ENCODE data around the gene TRABD2A.

Gene TRABD2A

DNA sequence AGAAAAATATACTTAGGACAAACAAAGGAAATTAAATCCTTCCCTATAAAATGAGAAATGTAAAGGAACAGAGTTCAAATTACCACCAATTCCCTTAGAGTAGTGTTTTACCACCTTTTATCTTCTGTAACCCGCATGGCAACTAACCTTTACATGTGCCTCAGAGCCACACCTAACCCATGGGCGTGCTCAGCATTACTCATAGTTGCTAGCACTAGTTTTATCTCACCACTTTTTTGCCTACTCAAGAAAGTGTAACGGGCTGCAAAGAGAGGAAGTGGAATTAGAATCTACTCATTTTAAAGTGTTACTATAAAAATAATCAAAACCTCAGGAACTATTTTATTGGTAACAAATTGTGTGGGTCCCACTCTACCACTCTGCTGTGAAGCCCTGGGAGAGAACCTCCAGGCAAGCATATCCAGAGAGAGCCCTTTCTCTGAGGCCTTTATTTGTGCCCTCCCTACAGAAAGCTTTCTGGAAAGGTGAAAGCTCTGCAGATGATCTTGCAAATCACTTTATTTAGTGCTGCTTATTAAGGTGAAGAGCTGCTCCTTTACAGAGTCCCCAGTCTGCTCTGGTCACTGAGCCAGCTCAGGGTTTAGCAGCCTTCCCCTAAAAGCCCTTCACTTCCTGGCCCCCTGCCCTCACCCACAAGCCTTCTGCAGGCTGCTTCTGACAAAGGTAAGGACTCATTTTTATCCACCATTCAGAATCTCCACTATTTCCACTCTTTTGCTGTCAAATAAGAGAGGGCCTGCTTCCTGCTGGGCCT, 98.8 kb downstream of the TRABD2A start:
- no peaks in the 10 kb centered on the region for H3K27me3 ChIP-seq (ENCODE audit: control insufficient read depth in 1 of 2, insufficient read depth in 1 of 2, low read length in 2 of 2)
- H4K91ac ChIP-seq (ENCODE audit: low read length) = peak overlapping the region; percentile 10
- no peak overlapping the region for H3K4ac ChIP-seq (ENCODE audit: low read depth in 1 of 2, low read length in 2 of 2)
- H2AFZ ChIP-seq (ENCODE audit: low read depth, low read length) = no peak overlapping the region
- no peak overlapping the region for H3K18ac ChIP-seq (ENCODE audit: low read depth in 1 of 2, low read length in 2 of 2)
- H3K4me3 ChIP-seq (ENCODE audit: insufficient read depth in 1 of 2, low read depth in 1 of 2, low read length in 2 of 2) = no peak overlapping the region
- H3K4me1 ChIP-seq (ENCODE audit: control insufficient read depth, insufficient read depth, low read depth, low read length) = no peaks in the 10 kb centered on the region
- no peak overlapping the region for H3K4me2 ChIP-seq (ENCODE audit: low read length, poor library complexity, severe bottlenecking)
- no peak overlapping the region for H2BK15ac ChIP-seq (ENCODE audit: low read depth, poor library complexity, severe bottlenecking)
- H2BK5ac ChIP-seq (ENCODE audit: low read depth, low read length, poor library complexity, severe bottlenecking) = no peak overlapping the region
- H4K8ac ChIP-seq (ENCODE audit: low read length) = no peak overlapping the region
- no peaks in the 10 kb centered on the region for H3K36me3 ChIP-seq (ENCODE audit: control insufficient read depth in 1 of 2, insufficient read depth in 2 of 2, low read depth in 1 of 2, low read length in 2 of 2)
- no peak overlapping the region for H2AK5ac ChIP-seq (ENCODE audit: low read length, severe bottlenecking)
- WGBS = 63% methylated on average over 2 of the region's 3 CpGs
- no peak overlapping the region for H3K9ac ChIP-seq (ENCODE audit: low read length)
- H3K79me1 ChIP-seq (replicated peaks; ENCODE audit: low read length, poor library complexity, severe bottlenecking) = no peaks in the 10 kb centered on the region
- H3K14ac ChIP-seq (ENCODE audit: low read length in 2 of 2) = no peak overlapping the region
- no peaks in the 10 kb centered on the region for H3K9me3 ChIP-seq (ENCODE audit: control insufficient read depth, low read length)
- DNase-seq = no peak
- no peak overlapping the region for H3K23ac ChIP-seq (ENCODE audit: low read length in 2 of 2)
- H3K27ac ChIP-seq (ENCODE audit: low read length, poor library complexity, severe bottlenecking) = no peak overlapping the region
- no peak overlapping the region for H2BK120ac ChIP-seq (ENCODE audit: low read depth, low read length)
- no peak overlapping the region for H2BK12ac ChIP-seq (ENCODE audit: low read length in 2 of 2)

DNA sequence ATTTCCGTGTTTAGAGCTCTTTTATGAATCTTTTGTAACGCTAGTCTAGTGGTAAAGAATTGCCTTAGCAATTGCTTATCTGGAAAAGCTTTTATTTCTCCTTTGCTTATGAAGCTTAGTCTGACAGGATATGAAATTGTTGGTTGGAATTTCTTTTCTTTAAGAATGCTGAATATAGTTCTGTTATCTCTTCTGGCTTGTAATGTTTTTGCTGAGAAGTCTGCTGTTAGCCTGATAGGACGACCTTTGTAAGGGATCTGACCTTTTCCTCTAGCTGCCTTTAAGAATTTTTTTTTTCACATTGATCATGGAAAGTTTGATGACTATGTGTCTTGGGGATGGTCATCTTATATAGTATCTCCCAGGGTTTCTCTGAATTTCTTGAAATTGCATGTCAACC, 101.1 kb downstream of the TRABD2A start:
- H3K18ac ChIP-seq (ENCODE audit: low read depth in 1 of 2, low read length in 2 of 2) = no peak overlapping the region
- no peak overlapping the region for H3K4me2 ChIP-seq (ENCODE audit: low read length, poor library complexity, severe bottlenecking)
- H2AFZ ChIP-seq (ENCODE audit: low read depth, low read length) = no peak overlapping the region
- no peak overlapping the region for H3K9ac ChIP-seq (ENCODE audit: low read length)
- no peak overlapping the region for H2BK120ac ChIP-seq (ENCODE audit: low read depth, low read length)
- H3K23ac ChIP-seq (ENCODE audit: low read length in 2 of 2) = no peak overlapping the region
- no peak overlapping the region for H4K91ac ChIP-seq (ENCODE audit: low read length)
- H3K4me1 ChIP-seq (ENCODE audit: control insufficient read depth, insufficient read depth, low read depth, low read length) = no peaks in the 10 kb centered on the region
- no peak overlapping the region for H3K4me3 ChIP-seq (ENCODE audit: insufficient read depth in 1 of 2, low read depth in 1 of 2, low read length in 2 of 2)
- peaks cover 7% of the 10 kb centered on the region for H3K9me3 ChIP-seq (ENCODE audit: control insufficient read depth, low read length)
- H3K36me3 ChIP-seq (ENCODE audit: control insufficient read depth in 1 of 2, insufficient read depth in 2 of 2, low read depth in 1 of 2, low read length in 2 of 2) = no peaks in the 10 kb centered on the region
- no peak for DNase-seq
- no peak overlapping the region for H3K14ac ChIP-seq (ENCODE audit: low read length in 2 of 2)
- H2BK15ac ChIP-seq (ENCODE audit: low read depth, poor library complexity, severe bottlenecking) = no peak overlapping the region
- no peak overlapping the region for H2BK5ac ChIP-seq (ENCODE audit: low read depth, low read length, poor library complexity, severe bottlenecking)
- no peak overlapping the region for H3K27ac ChIP-seq (ENCODE audit: low read length, poor library complexity, severe bottlenecking)
- no peak overlapping the region for H3K4ac ChIP-seq (ENCODE audit: low read depth in 1 of 2, low read length in 2 of 2)
- no peaks in the 10 kb centered on the region for H3K27me3 ChIP-seq (ENCODE audit: control insufficient read depth in 1 of 2, insufficient read depth in 1 of 2, low read length in 2 of 2)
- WGBS = 88% methylated on average over 3 of the region's 3 CpGs
- H4K8ac ChIP-seq (ENCODE audit: low read length) = no peak overlapping the region
- no peak overlapping the region for H2BK12ac ChIP-seq (ENCODE audit: low read length in 2 of 2)
- H2AK5ac ChIP-seq (ENCODE audit: low read length, severe bottlenecking) = no peak overlapping the region
- H3K79me1 ChIP-seq (replicated peaks; ENCODE audit: low read length, poor library complexity, severe bottlenecking) = no peaks in the 10 kb centered on the region

DNA sequence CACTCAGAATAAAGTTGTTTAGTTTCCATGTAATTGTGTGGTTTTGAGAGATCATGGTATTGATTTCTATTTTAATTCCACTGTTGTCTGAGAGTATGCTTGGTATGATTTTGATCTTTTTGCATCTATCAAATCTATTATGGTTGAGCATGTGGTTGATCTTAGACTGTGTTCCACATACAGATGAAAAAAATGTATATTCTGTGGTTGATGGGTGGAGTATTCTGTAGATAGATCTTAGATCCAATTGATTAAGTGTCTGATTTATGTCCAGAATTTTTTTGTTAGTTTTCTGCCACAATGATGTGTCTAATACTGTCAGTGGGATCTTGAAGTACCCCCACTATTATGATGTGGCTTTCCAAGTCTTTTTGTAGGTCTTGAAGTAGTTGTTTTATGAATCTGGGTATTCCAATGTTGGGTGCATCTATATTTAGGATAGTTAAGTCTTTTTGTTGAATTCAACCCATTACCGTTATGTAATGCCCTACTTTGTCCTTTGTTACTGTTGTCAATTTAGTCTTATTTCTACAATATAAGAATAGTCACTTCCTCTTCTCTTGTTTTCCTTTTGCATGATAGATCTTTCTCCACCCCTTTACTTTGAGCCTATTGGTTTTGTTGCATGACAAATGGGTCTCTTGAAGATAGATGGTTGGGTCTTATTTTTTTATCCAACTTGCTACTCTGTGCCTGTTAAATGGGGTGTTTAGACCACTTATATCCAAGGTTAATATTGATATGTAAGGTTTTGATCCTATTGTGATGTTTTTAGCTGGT, 101.8 kb downstream of the TRABD2A start:
- Histone ChIP-seq H3K79me1 (replicated peaks; ENCODE audit: low read length, poor library complexity, severe bottlenecking) (no peaks in the 10 kb centered on the region), H4K8ac (ENCODE audit: low read length) (no peak overlapping the region), H3K27me3 (ENCODE audit: control insufficient read depth in 1 of 2, insufficient read depth in 1 of 2, low read length in 2 of 2) (no peaks in the 10 kb centered on the region), H3K18ac (ENCODE audit: low read depth in 1 of 2, low read length in 2 of 2) (no peak overlapping the region), H3K4me3 (ENCODE audit: insufficient read depth in 1 of 2, low read depth in 1 of 2, low read length in 2 of 2) (no peak overlapping the region), H2AFZ (ENCODE audit: low read depth, low read length) (no peak overlapping the region), H3K23ac (ENCODE audit: low read length in 2 of 2) (no peak overlapping the region), H3K9ac (ENCODE audit: low read length) (no peak overlapping the region), H3K4ac (ENCODE audit: low read depth in 1 of 2, low read length in 2 of 2) (no peak overlapping the region), H3K4me2 (ENCODE audit: low read length, poor library complexity, severe bottlenecking) (no peak overlapping the region), H2BK120ac (ENCODE audit: low read depth, low read length) (no peak overlapping the region), H2BK5ac (ENCODE audit: low read depth, low read length, poor library complexity, severe bottlenecking) (no peak overlapping the region), H2AK5ac (ENCODE audit: low read length, severe bottlenecking) (no peak overlapping the region), H2BK12ac (ENCODE audit: low read length in 2 of 2) (no peak overlapping the region), H3K27ac (ENCODE audit: low read length, poor library complexity, severe bottlenecking) (no peak overlapping the region), H3K4me1 (ENCODE audit: control insufficient read depth, insufficient read depth, low read depth, low read length) (no peaks in the 10 kb centered on the region), H3K14ac (ENCODE audit: low read length in 2 of 2) (no peak overlapping the region), H2BK15ac (ENCODE audit: low read depth, poor library complexity, severe bottlenecking) (no peak overlapping the region), H3K9me3 (ENCODE audit: control insufficient read depth, low read length) (peaks cover 14% of the 10 kb centered on the region), H4K91ac (ENCODE audit: low read length) (no peak overlapping the region), H3K36me3 (ENCODE audit: control insufficient read depth in 1 of 2, insufficient read depth in 2 of 2, low read depth in 1 of 2, low read length in 2 of 2) (no peaks in the 10 kb centered on the region)
- DNase-seq = no peak
- no CpG with 5 or more reads among the region's 1 CpG for WGBS

DNA sequence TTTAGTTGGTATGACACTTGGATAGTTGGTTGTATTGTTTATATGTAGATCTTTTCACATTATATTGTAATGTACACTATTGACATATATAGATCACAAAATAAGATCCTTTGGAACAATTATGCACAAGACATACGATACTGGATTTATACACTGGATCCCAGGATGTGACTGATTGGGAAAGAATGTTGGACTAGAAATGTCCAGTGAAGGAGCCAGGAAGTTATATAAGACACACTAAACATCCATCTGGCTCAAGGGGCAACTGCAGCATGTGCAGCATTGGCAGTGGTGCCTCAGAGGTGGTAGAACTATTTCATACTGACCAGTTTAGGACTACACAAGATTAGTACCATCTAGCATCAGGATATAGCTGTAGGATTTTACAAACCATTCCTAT, 104.9 kb downstream of the TRABD2A start:
- DNase-seq = no peak
- no peak overlapping the region for H3K14ac ChIP-seq (ENCODE audit: low read length in 2 of 2)
- no peak overlapping the region for H3K23ac ChIP-seq (ENCODE audit: low read length in 2 of 2)
- H3K27me3 ChIP-seq (ENCODE audit: control insufficient read depth in 1 of 2, insufficient read depth in 1 of 2, low read length in 2 of 2) = no peaks in the 10 kb centered on the region
- H3K4me2 ChIP-seq (ENCODE audit: low read length, poor library complexity, severe bottlenecking) = no peak overlapping the region
- no peak overlapping the region for H2AK5ac ChIP-seq (ENCODE audit: low read length, severe bottlenecking)
- no peaks in the 10 kb centered on the region for H3K4me1 ChIP-seq (ENCODE audit: control insufficient read depth, insufficient read depth, low read depth, low read length)
- H3K4me3 ChIP-seq (ENCODE audit: insufficient read depth in 1 of 2, low read depth in 1 of 2, low read length in 2 of 2) = no peak overlapping the region
- no peak overlapping the region for H2BK120ac ChIP-seq (ENCODE audit: low read depth, low read length)
- H3K36me3 ChIP-seq (ENCODE audit: control insufficient read depth in 1 of 2, insufficient read depth in 2 of 2, low read depth in 1 of 2, low read length in 2 of 2) = no peaks in the 10 kb centered on the region
- no peaks in the 10 kb centered on the region for H3K79me1 ChIP-seq (replicated peaks; ENCODE audit: low read length, poor library complexity, severe bottlenecking)
- no peak overlapping the region for H3K27ac ChIP-seq (ENCODE audit: low read length, poor library complexity, severe bottlenecking)
- H3K4ac ChIP-seq (ENCODE audit: low read depth in 1 of 2, low read length in 2 of 2) = no peak overlapping the region
- H2BK15ac ChIP-seq (ENCODE audit: low read depth, poor library complexity, severe bottlenecking) = no peak overlapping the region
- H4K91ac ChIP-seq (ENCODE audit: low read length) = no peak overlapping the region
- no peak overlapping the region for H3K9ac ChIP-seq (ENCODE audit: low read length)
- no peak overlapping the region for H2AFZ ChIP-seq (ENCODE audit: low read depth, low read length)
- peaks cover 38% of the 10 kb centered on the region for H3K9me3 ChIP-seq (ENCODE audit: control insufficient read depth, low read length)
- no peak overlapping the region for H2BK5ac ChIP-seq (ENCODE audit: low read depth, low read length, poor library complexity, severe bottlenecking)
- no CpG with 5 or more reads among the region's 1 CpG for WGBS
- no peak overlapping the region for H2BK12ac ChIP-seq (ENCODE audit: low read length in 2 of 2)
- no peak overlapping the region for H3K18ac ChIP-seq (ENCODE audit: low read depth in 1 of 2, low read length in 2 of 2)
- H4K8ac ChIP-seq (ENCODE audit: low read length) = no peak overlapping the region

Measured in mesenchymal stem cell (in vitro differentiated cells and primary cell).